HepG2 (cell line): ENCODE measurements around the gene MAPK8. TPM values are rescaled to one million over a fixed set of nuclear protein-coding genes. Genes with fewer than 3 reads are reported as not detected.

Experiments used
- CHCHD3 ChIP-seq: sonication (generic); formaldehyde crosslinking; IDR thresholded peaks from 2 replicates; pipeline ENCODE4 v1.8.0; 2022; ENCODE audit warnings: mild to moderate bottlenecking, missing genetic modification reagents, moderate library complexity
- DBP ChIP-seq: sonication (generic); formaldehyde crosslinking; IDR thresholded peaks from 2 replicates; pipeline ENCODE4 v1.4.0; 2020; ENCODE audit warnings: missing genetic modification reagents; ENCODE audit errors: not compliant biosample characterization
- EED ChIP-seq: sonication (generic); formaldehyde crosslinking; IDR thresholded peaks from 2 replicates; pipeline ENCODE4 v1.5.0; 2020; ENCODE audit warnings: mild to moderate bottlenecking, missing genetic modification reagents
- MZF1 ChIP-seq: sonication (generic); formaldehyde crosslinking; IDR thresholded peaks from 2 replicates; pipeline ENCODE4 v1.8.1; 2023; ENCODE audit warnings: mild to moderate bottlenecking, missing genetic modification reagents, borderline replicate concordance
- NKX3-1 ChIP-seq: sonication (generic); formaldehyde crosslinking; IDR thresholded peaks from 2 replicates; pipeline ENCODE4 v1.5.0; 2020; ENCODE audit warnings: missing genetic modification reagents
- NONO ChIP-seq, 2 experiments: fragments of 450-650 bp in 1 of 2; sonication (generic) in 1 of 2; formaldehyde crosslinking in 1 of 2; IDR thresholded peaks in 1 of 2; conservative IDR thresholded peaks in 1 of 2; 2 replicates each; pipeline versions ENCODE4 v1.6.1 to v1.8.0; 2017 to 2022; ENCODE audit warnings: mild to moderate bottlenecking in 1 of 2, missing genetic modification reagents in 1 of 2, moderate library complexity in 1 of 2
- PRPF4 ChIP-seq: fragments of 200-400 bp; formaldehyde crosslinking; IDR thresholded peaks from 2 replicates; pipeline ENCODE4 v1.6.1; 2016; ENCODE audit warnings: low read length, low read depth; ENCODE audit not compliant: poor library complexity, severe bottlenecking
- SAFB2 ChIP-seq: sonication (generic); formaldehyde crosslinking; IDR thresholded peaks from 2 replicates; pipeline ENCODE4 v1.5.1; 2020; ENCODE audit warnings: missing genetic modification reagents, low read depth, mild to moderate bottlenecking, borderline replicate concordance
- TAF1 ChIP-seq: sonication (generic); formaldehyde crosslinking; IDR thresholded peaks from 2 replicates; pipeline ENCODE4 v1.4.0; 2020; ENCODE audit warnings: missing genetic modification reagents
- TEF ChIP-seq: sonication (generic); formaldehyde crosslinking; IDR thresholded peaks from 2 replicates; pipeline ENCODE4 v1.5.0; 2020; ENCODE audit warnings: missing genetic modification reagents
- THAP8 ChIP-seq: sonication (generic); formaldehyde crosslinking; IDR thresholded peaks from 2 replicates; pipeline ENCODE4 v1.5.1; 2020; ENCODE audit warnings: missing genetic modification reagents, mild to moderate bottlenecking, borderline replicate concordance
- ZFP37 ChIP-seq: sonication (generic); formaldehyde crosslinking; IDR thresholded peaks from 2 replicates; pipeline ENCODE4 v1.4.0; 2020; ENCODE audit warnings: missing genetic modification reagents, borderline replicate concordance
- ZIK1 ChIP-seq: sonication (generic); formaldehyde crosslinking; IDR thresholded peaks from 2 replicates; pipeline ENCODE4 v1.5.0; 2020; ENCODE audit warnings: mild to moderate bottlenecking, low read depth, missing genetic modification reagents, borderline replicate concordance
- ZNF142 ChIP-seq: sonication (generic); formaldehyde crosslinking; IDR thresholded peaks from 2 replicates; pipeline ENCODE4 v1.4.0; 2020; ENCODE audit warnings: missing genetic modification reagents
- ZNF234 ChIP-seq: sonication (generic); formaldehyde crosslinking; conservative IDR thresholded peaks from 2 replicates; pipeline ENCODE4 v1.5.1; 2020; ENCODE audit warnings: mild to moderate bottlenecking, missing genetic modification reagents
- ZNF256 ChIP-seq: sonication (generic); formaldehyde crosslinking; conservative IDR thresholded peaks from 2 replicates; pipeline ENCODE4 v1.4.0; 2020; ENCODE audit warnings: missing genetic modification reagents
- ZNF570 ChIP-seq: sonication (generic); formaldehyde crosslinking; IDR thresholded peaks from 2 replicates; pipeline ENCODE4 v1.4.0; 2020; ENCODE audit warnings: mild to moderate bottlenecking, missing genetic modification reagents, borderline replicate concordance
- ZNF607 ChIP-seq: sonication (generic); formaldehyde crosslinking; IDR thresholded peaks from 2 replicates; pipeline ENCODE4 v1.5.1; 2020; ENCODE audit warnings: missing genetic modification reagents, mild to moderate bottlenecking, borderline replicate concordance
- ZNF615 ChIP-seq: sonication (generic); formaldehyde crosslinking; IDR thresholded peaks from 2 replicates; pipeline ENCODE4 v1.5.0; 2020; ENCODE audit warnings: mild to moderate bottlenecking, missing genetic modification reagents, borderline replicate concordance
- ZNF619 ChIP-seq: sonication (generic); formaldehyde crosslinking; IDR thresholded peaks from 2 replicates; pipeline ENCODE4 v1.4.0; 2020; ENCODE audit warnings: mild to moderate bottlenecking, missing genetic modification reagents
- polyA plus RNA-seq, 8 experiments: library from polyadenylated mRNA; depleted of rRNA in 3 of 8; stranded (reverse) in 7 of 8; unstranded in 1 of 8; fragments of >200 nt; fragmentation: Illumina TruSeq in 4 of 8; extraction: Trizol in 4 of 8; gene quantifications; 2 replicates each; pipeline versions ENCODE4 v1.2.1 to v1.2.3, GENCODE V29; 2011 to 2016; ENCODE audit warnings: low read depth in 4 of 8, missing spikeins in 1 of 8, mixed read lengths in 1 of 8; ENCODE audit not compliant: insufficient read depth in 1 of 8
- total RNA-seq, 5 experiments: library from RNA; depleted of rRNA; stranded (reverse); fragments of >200 nt; fragmentation: Illumina TruSeq; extraction: Trizol; gene quantifications; 2 replicates each; pipeline ENCODE4 v1.2.3, GENCODE V29; 2016; ENCODE audit warnings: low read depth in 1 of 5

Gene MAPK8
- total and polyA plus RNA-seq, 2 of the 13 experiments (the other 11 are each of a cell fraction or from before 2014, with no cell fraction given) = 41.6 to 47.3 TPM

GRCh38 chr10:48306265-48306869, at the start of gene MAPK8 (continued):
- no peak; the same call in 1 of the 2 replicates for TF ChIP-seq THAP8 (CRISPR knock-in tag)
- peak; percentile 8; the same call in 1 of the 2 replicates for TF ChIP-seq SAFB2
- no peak for TF ChIP-seq PRPF4
- TF ChIP-seq ZNF234 = 0 out of 2 replicates have a peak, but pooled peaks have one; percentile 1
- no peak for TF ChIP-seq DBP
- no peak for TF ChIP-seq NONO (IDR thresholded peaks at IDR 0.05)
- TF ChIP-seq NONO (CRISPR knock-in tag; conservative IDR thresholded peaks at IDR 0.05) = peak; percentile 68
- peak; percentile 65 for TF ChIP-seq TAF1 (CRISPR knock-in tag)
- TF ChIP-seq EED (CRISPR knock-in tag) = peak; percentile 34; the same call in 1 of the 2 replicates
- no peak for TF ChIP-seq ZNF619
- TF ChIP-seq ZFP37 (CRISPR knock-in tag) = peak; percentile 97; the same call in 1 of the 2 replicates
- no peak for TF ChIP-seq NKX3-1 (CRISPR knock-in tag)
- no peak for TF ChIP-seq ZNF570 (CRISPR knock-in tag)
- TF ChIP-seq TEF = 0 out of 2 replicates have a peak, but pooled peaks have one; percentile 39
- TF ChIP-seq ZNF607 (CRISPR knock-in tag) = peak; percentile 93
- no peak for TF ChIP-seq ZNF615 (CRISPR knock-in tag)
- TF ChIP-seq ZIK1 = peak; percentile 95
- peak; percentile 86 for TF ChIP-seq ZNF256 (CRISPR knock-in tag)
- TF ChIP-seq ZNF142 (CRISPR knock-in tag) = no peak; the same call in 1 of the 2 replicates
- no peak for TF ChIP-seq MZF1
- TF ChIP-seq CHCHD3 (CRISPR knock-in tag) = peak; percentile 82; the same call in 1 of the 2 replicates
